Stomach (tissue), 4 donors: ENCODE results near the gene MX2.

Experiments used
- EP300 ChIP-seq: sonication (generic); formaldehyde crosslinking; IDR thresholded peaks from one replicate; pipeline ENCODE4 v1.6.1; 2017; ENCODE audit warnings: antibody characterized with exemption
- POLR2A ChIP-seq, 4 donors: fragments of 450-650 bp; IDR thresholded peaks; one replicate each; pipeline ENCODE4 v1.6.1; 2016; ENCODE audit warnings: antibody characterized with exemption in 4 of 4, control low read depth in 2 of 4, mild to moderate bottlenecking in 1 of 4, moderate library complexity in 1 of 4
- TF ChIP-seq, protein P1 (sequence below), 7 experiments: fragments of 450-650 bp in 4 of 7; fragments of 200-600 bp in 3 of 7; sonication (generic) in 3 of 7; IDR thresholded peaks; one replicate each; pipeline ENCODE4 v1.5.1; 2016 to 2019; ENCODE audit warnings: antibody characterized with exemption in 7 of 7, control low read depth in 2 of 7, mild to moderate bottlenecking in 1 of 7

DNA sequence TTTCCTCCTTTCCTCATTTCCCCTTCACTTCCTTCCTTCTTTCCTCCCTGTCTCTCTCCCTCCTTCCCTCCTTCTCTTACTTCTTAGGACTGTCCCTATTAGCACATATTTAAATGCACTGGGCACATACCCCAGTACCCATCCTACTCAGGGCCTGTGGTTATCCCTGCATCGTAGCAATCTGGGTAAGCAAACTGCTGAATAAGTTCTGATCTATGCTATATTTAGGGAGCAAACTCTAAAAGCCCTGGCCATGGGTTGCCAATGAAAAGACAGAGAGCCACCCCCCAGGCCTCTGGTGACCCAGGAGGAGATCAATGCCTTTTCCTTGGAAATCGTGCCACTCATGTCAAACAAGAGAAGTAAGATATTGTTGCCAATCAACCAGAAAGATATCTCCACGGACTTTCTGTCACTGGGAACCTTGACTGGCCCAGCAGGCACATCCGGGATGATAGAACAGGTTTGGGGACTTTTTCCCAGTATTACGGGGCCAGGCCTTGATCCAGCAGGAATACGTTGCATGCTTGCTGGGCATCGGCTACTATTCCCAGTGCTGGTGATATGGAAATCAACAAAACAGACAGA, 39.8 kb upstream of the MX2 start:
- TF ChIP-seq POLR2A (IDR thresholded peaks at IDR 0.05) (no peak), EP300 (no peak)
- TF ChIP-seq, protein P1, sequence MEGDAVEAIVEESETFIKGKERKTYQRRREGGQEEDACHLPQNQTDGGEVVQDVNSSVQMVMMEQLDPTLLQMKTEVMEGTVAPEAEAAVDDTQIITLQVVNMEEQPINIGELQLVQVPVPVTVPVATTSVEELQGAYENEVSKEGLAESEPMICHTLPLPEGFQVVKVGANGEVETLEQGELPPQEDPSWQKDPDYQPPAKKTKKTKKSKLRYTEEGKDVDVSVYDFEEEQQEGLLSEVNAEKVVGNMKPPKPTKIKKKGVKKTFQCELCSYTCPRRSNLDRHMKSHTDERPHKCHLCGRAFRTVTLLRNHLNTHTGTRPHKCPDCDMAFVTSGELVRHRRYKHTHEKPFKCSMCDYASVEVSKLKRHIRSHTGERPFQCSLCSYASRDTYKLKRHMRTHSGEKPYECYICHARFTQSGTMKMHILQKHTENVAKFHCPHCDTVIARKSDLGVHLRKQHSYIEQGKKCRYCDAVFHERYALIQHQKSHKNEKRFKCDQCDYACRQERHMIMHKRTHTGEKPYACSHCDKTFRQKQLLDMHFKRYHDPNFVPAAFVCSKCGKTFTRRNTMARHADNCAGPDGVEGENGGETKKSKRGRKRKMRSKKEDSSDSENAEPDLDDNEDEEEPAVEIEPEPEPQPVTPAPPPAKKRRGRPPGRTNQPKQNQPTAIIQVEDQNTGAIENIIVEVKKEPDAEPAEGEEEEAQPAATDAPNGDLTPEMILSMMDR (IDR thresholded peaks at IDR 0.05), result no peak
